Measurements from ENCODE around the gene ZC3H13.

ZC3H13 gene

DNA sequence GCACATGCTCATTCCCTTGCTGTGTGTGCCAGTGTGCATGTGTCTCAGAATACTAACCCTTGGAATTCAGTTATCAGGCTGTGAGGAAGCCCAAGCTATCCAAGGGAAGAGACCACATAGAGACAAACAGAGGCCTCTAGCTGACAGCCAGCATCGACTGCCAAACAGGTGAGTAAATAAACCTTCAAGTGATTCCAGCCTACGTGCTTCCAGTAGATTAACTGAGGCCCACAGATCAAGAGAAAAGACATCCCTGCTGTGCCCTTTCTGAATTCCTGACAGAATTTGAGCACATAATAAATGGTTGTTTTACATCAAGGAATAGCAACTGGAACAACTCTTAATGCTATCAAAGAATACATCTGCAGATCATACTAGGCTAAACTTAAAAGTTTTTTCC lies 17.5 kb downstream of the ZC3H13 start:
- peaks cover 45% of the 10 kb centered on the region for H3K36me3 ChIP-seq (ENCODE audit: low read length)

DNA sequence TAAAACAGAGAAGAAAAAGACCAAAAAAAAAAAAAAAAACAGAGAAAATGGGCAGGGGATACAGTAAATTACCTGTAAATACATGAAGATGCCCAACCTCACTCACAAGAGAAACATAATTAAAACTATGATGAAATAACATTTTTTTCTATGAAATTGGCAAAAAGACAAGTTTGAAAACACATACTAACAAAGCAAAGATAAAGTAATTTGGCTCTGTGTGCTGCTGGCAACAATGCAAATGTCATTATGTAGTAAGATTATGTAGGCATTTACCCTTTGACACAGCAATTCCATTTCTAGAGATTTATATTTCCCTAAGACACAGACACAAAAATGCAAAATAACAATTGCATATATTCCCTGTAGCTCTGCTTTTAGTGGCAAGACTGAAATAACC lies 20.2 kb downstream of the ZC3H13 start:
- peaks cover 37% of the 10 kb centered on the region for H3K36me3 ChIP-seq (ENCODE audit: low read length)
- peaks cover 32% of the 10 kb centered on the region for H3K79me2 ChIP-seq (ENCODE audit: insufficient read depth, low read length)
- no peak overlapping the region for H3K27ac ChIP-seq (ENCODE audit: low read depth, low read length)
- H3K9me3 ChIP-seq (ENCODE audit: insufficient read depth, low read length), result no peaks in the 10 kb centered on the region
- no peak overlapping the region for H3K9ac ChIP-seq (ENCODE audit: low read length)
- H3F3A ChIP-seq (ENCODE audit: insufficient read depth), result no peaks in the 10 kb centered on the region; the same call in 1 of the 2 replicates
- H3K4me2 ChIP-seq (ENCODE audit: low read depth, low read length, poor library complexity, severe bottlenecking), result no peak overlapping the region
- H3K9me2 ChIP-seq (replicated peaks; ENCODE audit: insufficient read depth, low read length), result no peaks in the 10 kb centered on the region
- H2AFZ ChIP-seq (ENCODE audit: low read depth, low read length, severe bottlenecking), result no peak overlapping the region
- H3K27me3 ChIP-seq (ENCODE audit: low read length), result no peaks in the 10 kb centered on the region
- H3K4me3 ChIP-seq (ENCODE audit: insufficient read depth, low read length, poor library complexity, severe bottlenecking), result no peak overlapping the region
- TF ChIP-seq, protein P1, sequence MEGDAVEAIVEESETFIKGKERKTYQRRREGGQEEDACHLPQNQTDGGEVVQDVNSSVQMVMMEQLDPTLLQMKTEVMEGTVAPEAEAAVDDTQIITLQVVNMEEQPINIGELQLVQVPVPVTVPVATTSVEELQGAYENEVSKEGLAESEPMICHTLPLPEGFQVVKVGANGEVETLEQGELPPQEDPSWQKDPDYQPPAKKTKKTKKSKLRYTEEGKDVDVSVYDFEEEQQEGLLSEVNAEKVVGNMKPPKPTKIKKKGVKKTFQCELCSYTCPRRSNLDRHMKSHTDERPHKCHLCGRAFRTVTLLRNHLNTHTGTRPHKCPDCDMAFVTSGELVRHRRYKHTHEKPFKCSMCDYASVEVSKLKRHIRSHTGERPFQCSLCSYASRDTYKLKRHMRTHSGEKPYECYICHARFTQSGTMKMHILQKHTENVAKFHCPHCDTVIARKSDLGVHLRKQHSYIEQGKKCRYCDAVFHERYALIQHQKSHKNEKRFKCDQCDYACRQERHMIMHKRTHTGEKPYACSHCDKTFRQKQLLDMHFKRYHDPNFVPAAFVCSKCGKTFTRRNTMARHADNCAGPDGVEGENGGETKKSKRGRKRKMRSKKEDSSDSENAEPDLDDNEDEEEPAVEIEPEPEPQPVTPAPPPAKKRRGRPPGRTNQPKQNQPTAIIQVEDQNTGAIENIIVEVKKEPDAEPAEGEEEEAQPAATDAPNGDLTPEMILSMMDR (IDR thresholded peaks at IDR 0.05; ENCODE audit: insufficient read depth, low read length, poor library complexity, severe bottlenecking), result no peak
- TF ChIP-seq EZH2phosphoT487 (conservative IDR thresholded peaks at IDR 0.05; ENCODE audit: low read length), result no peak
- H4K20me1 ChIP-seq (ENCODE audit: low read depth, low read length), result no peaks in the 10 kb centered on the region

More for the DNA sequence above, 17.5 kb downstream of the ZC3H13 start:
- Histone ChIP-seq H4K20me1 (ENCODE audit: low read depth, low read length) (no peaks in the 10 kb centered on the region), H3K27me3 (ENCODE audit: low read length) (no peaks in the 10 kb centered on the region), H3K4me2 (ENCODE audit: low read depth, low read length, poor library complexity, severe bottlenecking) (no peak overlapping the region), H3K9me2 (replicated peaks; ENCODE audit: insufficient read depth, low read length) (no peaks in the 10 kb centered on the region), H3K27ac (ENCODE audit: low read depth, low read length) (no peak overlapping the region), H3F3A (ENCODE audit: insufficient read depth) (no peaks in the 10 kb centered on the region; the same call in 1 of the 2 replicates), H3K9me3 (ENCODE audit: insufficient read depth, low read length) (no peaks in the 10 kb centered on the region), H3K4me3 (ENCODE audit: insufficient read depth, low read length, poor library complexity, severe bottlenecking) (no peak overlapping the region), H3K79me2 (ENCODE audit: insufficient read depth, low read length) (peaks cover 17% of the 10 kb centered on the region), H3K9ac (ENCODE audit: low read length) (no peak overlapping the region), H2AFZ (ENCODE audit: low read depth, low read length, severe bottlenecking) (no peak overlapping the region)
- no peak for TF ChIP-seq EZH2phosphoT487 (conservative IDR thresholded peaks at IDR 0.05; ENCODE audit: low read length)
- TF ChIP-seq, protein P1 (IDR thresholded peaks at IDR 0.05; ENCODE audit: insufficient read depth, low read length, poor library complexity, severe bottlenecking), result no peak

DNA sequence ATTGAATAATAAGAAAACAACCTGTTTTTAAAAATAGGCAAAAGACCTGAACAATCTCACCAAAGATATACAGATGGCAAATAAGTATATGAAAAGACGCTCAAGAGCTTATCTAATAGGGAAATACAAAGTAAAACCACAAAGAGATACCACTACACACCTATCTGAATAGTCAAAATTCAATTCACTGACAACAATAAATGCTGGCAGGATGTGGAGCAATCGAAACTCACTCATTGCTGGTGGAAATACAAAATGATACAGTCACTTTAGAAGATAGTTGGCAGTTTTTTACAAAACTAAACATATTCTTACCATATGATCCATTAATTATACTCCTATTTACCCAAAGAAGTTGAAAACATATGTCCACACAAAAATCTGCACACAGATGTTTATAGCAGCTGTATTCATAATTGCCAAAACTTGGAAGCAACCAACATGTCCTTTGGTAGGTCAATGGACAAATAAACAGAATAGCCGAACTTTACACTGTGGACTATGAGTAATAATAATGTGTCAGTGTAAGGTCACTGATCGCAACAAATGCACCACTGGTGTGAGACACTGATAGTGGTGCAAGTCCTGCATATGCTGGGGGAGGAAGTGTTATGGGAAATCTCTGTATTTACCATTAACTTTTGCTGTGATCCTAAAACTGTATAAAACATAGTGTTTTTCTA lies 20.8 kb downstream of the ZC3H13 start:
- Histone ChIP-seq H3K9me2 (replicated peaks; ENCODE audit: insufficient read depth, low read length) (no peaks in the 10 kb centered on the region), H3K79me2 (ENCODE audit: insufficient read depth, low read length) (peaks cover 35% of the 10 kb centered on the region), H4K20me1 (ENCODE audit: low read depth, low read length) (no peaks in the 10 kb centered on the region), H3K27me3 (ENCODE audit: low read length) (no peaks in the 10 kb centered on the region), H2AFZ (ENCODE audit: low read depth, low read length, severe bottlenecking) (no peak overlapping the region), H3K36me3 (ENCODE audit: low read length) (peaks cover 37% of the 10 kb centered on the region), H3K27ac (ENCODE audit: low read depth, low read length) (no peak overlapping the region), H3F3A (ENCODE audit: insufficient read depth) (no peaks in the 10 kb centered on the region; the same call in 1 of the 2 replicates), H3K4me2 (ENCODE audit: low read depth, low read length, poor library complexity, severe bottlenecking) (no peak overlapping the region), H3K4me3 (ENCODE audit: insufficient read depth, low read length, poor library complexity, severe bottlenecking) (no peak overlapping the region), H3K9me3 (ENCODE audit: insufficient read depth, low read length) (no peaks in the 10 kb centered on the region), H3K9ac (ENCODE audit: low read length) (no peak overlapping the region)
- TF ChIP-seq EZH2phosphoT487 (conservative IDR thresholded peaks at IDR 0.05; ENCODE audit: low read length), result no peak
- TF ChIP-seq, protein P1 (IDR thresholded peaks at IDR 0.05; ENCODE audit: insufficient read depth, low read length, poor library complexity, severe bottlenecking), result no peak

Measured in SU-DHL-6 (cell line).